ENCODE results near the gene ASXL2. TPM values are rescaled to one million over a fixed set of nuclear protein-coding genes. Genes with fewer than 3 reads are reported as not detected.
A peak's percentile ranks its signal among the peaks of the same experiment; 100 is the strongest.

ASXL2 gene
- total and polyA plus RNA-seq, 2 of the 13 experiments (the other 11 are each of a cell fraction or from before 2014, with no cell fraction given), result 12.1 to 19.2 TPM

DNA sequence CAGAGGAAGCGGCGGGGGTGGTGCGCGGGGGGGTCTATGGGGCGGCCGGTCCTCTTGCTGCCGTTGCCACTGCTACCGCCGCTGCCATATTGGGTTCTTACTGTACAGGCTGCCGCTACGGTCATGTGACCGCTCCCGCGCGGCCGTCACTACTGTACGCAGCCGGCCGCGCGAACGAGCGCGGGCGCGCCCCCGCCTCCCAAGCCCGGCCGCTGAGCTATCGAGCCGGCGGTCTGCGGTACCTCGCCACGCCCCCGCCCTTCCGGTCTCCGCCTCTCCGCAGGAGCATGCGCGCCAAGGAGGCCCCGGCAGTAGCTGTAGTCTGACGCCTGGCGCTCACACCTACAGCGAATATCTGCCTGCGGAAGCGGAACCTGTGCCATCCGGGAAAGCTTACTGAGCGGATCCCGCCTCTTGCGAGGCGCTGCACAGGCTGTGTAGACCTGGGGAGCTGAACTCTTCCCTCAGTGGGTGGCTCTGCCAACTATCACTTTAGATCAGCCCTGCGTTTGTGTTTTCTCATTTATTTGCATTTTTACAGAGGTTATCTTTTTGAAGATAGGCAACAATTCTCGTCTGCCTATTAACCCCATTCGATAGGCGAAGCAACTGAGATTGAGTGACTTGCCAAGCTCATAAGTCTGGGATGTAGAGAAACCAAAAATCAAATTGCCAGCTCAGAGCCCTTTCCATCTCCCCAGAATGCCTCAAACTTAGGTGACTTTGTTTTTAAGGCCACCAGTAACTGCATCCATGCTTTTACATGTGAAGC lies at the start of gene ASXL2 (continued):
- TF ChIP-seq ZBTB46 (CRISPR knock-in tag; IDR thresholded peaks at IDR 0.05; ENCODE audit: borderline replicate concordance) (no peak), ZNF343 (CRISPR knock-in tag; IDR thresholded peaks at IDR 0.05) (peak; percentile 27; the same call in 1 of the 2 replicates), TBX3 (IDR thresholded peaks at IDR 0.05; ENCODE audit: borderline replicate concordance) (peak; percentile 85), ZSCAN12 (CRISPR knock-in tag; IDR thresholded peaks at IDR 0.05) (peak; percentile 83), CCAR2 (optimal IDR thresholded peaks at IDR 0.05; ENCODE audit: low read depth, low read length) (no peak), HBP1 (CRISPR knock-in tag; IDR thresholded peaks at IDR 0.05; ENCODE audit: low read depth) (no peak), PHF8 (CRISPR knock-in tag; IDR thresholded peaks at IDR 0.05) (peak; percentile 62), SOX5 (CRISPR knock-in tag; IDR thresholded peaks at IDR 0.05; ENCODE audit: borderline replicate concordance) (peak; percentile 63), EED (CRISPR knock-in tag; IDR thresholded peaks at IDR 0.05) (no peak), PRPF4 (IDR thresholded peaks at IDR 0.05; ENCODE audit: low read depth, low read length, poor library complexity, severe bottlenecking) (no peak), BORCS8-MEF2B (CRISPR knock-in tag; IDR thresholded peaks at IDR 0.05) (peak; percentile 81; the same call in 1 of the 2 replicates), SAP130 (CRISPR knock-in tag; IDR thresholded peaks at IDR 0.05; ENCODE audit: low read depth) (peak; percentile 88), KDM5B (CRISPR knock-in tag; IDR thresholded peaks at IDR 0.05; ENCODE audit: borderline replicate concordance) (no peak; the same call in 1 of the 2 replicates), TRIM22 (IDR thresholded peaks at IDR 0.05) (no peak), ATF3 (CRISPR knock-in tag; IDR thresholded peaks at IDR 0.05) (no peak), ZFP36 (IDR thresholded peaks at IDR 0.05; ENCODE audit: borderline replicate concordance, low read depth, low read length, partially characterized antibody) (peak; percentile 5), NCOA2 (CRISPR knock-in tag; IDR thresholded peaks at IDR 0.05) (no peak; the same call in 1 of the 2 replicates), GFI1 (CRISPR knock-in tag; IDR thresholded peaks at IDR 0.05; ENCODE audit: borderline replicate concordance) (0 out of 2 replicates have a peak, but pooled peaks have one; percentile 57), DNMT3B (CRISPR knock-in tag; conservative IDR thresholded peaks at IDR 0.05) (peak; percentile 56), NFATC3 (CRISPR knock-in tag; IDR thresholded peaks at IDR 0.05) (no peak; the same call in 1 of the 2 replicates), U2AF1 (optimal IDR thresholded peaks at IDR 0.05; ENCODE audit: low read depth, low read length) (no peak), FOXK2 (IDR thresholded peaks at IDR 0.05) (peak; percentile 22; the same call in 1 of the 2 replicates)
- TF ChIP-seq, protein P1, sequence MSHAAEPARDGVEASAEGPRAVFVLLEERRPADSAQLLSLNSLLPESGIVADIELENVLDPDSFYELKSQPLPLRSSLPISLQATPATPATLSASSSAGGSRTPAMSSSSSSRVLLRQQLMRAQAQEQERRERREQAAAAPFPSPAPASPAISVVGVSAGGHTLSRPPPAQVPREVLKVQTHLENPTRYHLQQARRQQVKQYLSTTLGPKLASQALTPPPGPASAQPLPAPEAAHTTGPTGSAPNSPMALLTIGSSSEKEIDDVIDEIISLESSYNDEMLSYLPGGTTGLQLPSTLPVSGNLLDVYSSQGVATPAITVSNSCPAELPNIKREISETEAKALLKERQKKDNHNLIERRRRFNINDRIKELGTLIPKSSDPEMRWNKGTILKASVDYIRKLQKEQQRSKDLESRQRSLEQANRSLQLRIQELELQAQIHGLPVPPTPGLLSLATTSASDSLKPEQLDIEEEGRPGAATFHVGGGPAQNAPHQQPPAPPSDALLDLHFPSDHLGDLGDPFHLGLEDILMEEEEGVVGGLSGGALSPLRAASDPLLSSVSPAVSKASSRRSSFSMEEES (CRISPR knock-in tag; IDR thresholded peaks at IDR 0.05), result peak; percentile 73
- TF ChIP-seq, protein P2, sequence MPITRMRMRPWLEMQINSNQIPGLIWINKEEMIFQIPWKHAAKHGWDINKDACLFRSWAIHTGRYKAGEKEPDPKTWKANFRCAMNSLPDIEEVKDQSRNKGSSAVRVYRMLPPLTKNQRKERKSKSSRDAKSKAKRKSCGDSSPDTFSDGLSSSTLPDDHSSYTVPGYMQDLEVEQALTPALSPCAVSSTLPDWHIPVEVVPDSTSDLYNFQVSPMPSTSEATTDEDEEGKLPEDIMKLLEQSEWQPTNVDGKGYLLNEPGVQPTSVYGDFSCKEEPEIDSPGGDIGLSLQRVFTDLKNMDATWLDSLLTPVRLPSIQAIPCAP (CRISPR knock-in tag; IDR thresholded peaks at IDR 0.05; ENCODE audit: low read depth), result no peak
